Endothelial cell of umbilical vein (primary cell): ENCODE data around the gene OXNAD1.

ENCODE experiments used
- CTCF ChIP-seq, 2 donors: IDR thresholded peaks; 1 replicate in 1 of 2; 2 replicates in 1 of 2; pipeline ENCODE4 v1.5.1; 2011; ENCODE audit warnings: low read length in 2 of 2, mild to moderate bottlenecking in 2 of 2, moderate library complexity in 2 of 2, control low read depth in 1 of 2, inconsistent platforms in 1 of 2, low read depth in 1 of 2; ENCODE audit not compliant: insufficient read depth in 1 of 2; ENCODE audit errors: extremely low read depth in 1 of 2
- POLR2A ChIP-seq: IDR thresholded peaks from 2 replicates; pipeline ENCODE4 v1.6.1; 2012; ENCODE audit warnings: low read depth, mild to moderate bottlenecking, control low read depth, low read length

GRCh38 chr3:16322189-16322588, 57.2 kb downstream of the OXNAD1 start:
- TF ChIP-seq POLR2A (no peak), CTCF (IDR thresholded peaks at IDR 0.05; ENCODE audit: extremely low read depth in 1 of 2, insufficient read depth in 1 of 2, low read depth in 1 of 2, low read length in 2 of 2) (no peak)
